ENCODE measurements around the gene NADSYN1. TPM values are rescaled to one million over a fixed set of nuclear protein-coding genes. Genes with fewer than 3 reads are reported as not detected.

NADSYN1 gene
- total RNA-seq, 2 donors from 2014 or later = 133 to 178 TPM

- intact Hi-C loops (cut with DNase I) = loop anchor here (5.0 kb wide), 1 partner anchor 611 kb away; no protein-coding TSS in a partner anchor
- Histone ChIP-seq H3K9me3 (no peaks in the 10 kb centered on the region), H3K4me1 (no peaks in the 10 kb centered on the region), H3K9ac (ENCODE audit: low read depth in 2 of 2, low read length in 2 of 2) (no peak overlapping the region), H3K36me3 (no peaks in the 10 kb centered on the region), H3K27me3 (no peaks in the 10 kb centered on the region), H3K4me3 (no peak overlapping the region), H3K27ac (no peak overlapping the region)
- DNase-seq = no peak
- no peak for TF ChIP-seq CTCF (IDR thresholded peaks at IDR 0.05)
These were observed 29.7 kb upstream of the NADSYN1 start for GRCh38 chr11:71423181-71423790.

GRCh38 chr11:71425409-71425808 is 27.6 kb upstream of the NADSYN1 start:
- Histone ChIP-seq H3K4me1 (no peaks in the 10 kb centered on the region), H3K27me3 (no peaks in the 10 kb centered on the region), H3K27ac (no peak overlapping the region), H3K36me3 (no peaks in the 10 kb centered on the region), H3K9me3 (no peaks in the 10 kb centered on the region), H3K9ac (ENCODE audit: low read depth in 2 of 2, low read length in 2 of 2) (no peak overlapping the region), H3K4me3 (no peak overlapping the region)
- DNase-seq = no peak
- no peak for TF ChIP-seq CTCF (IDR thresholded peaks at IDR 0.05)
- intact Hi-C loops (cut with DNase I) = no loop called here

- H3K27me3 ChIP-seq = no peaks in the 10 kb centered on the region
- no peak for TF ChIP-seq CTCF (IDR thresholded peaks at IDR 0.05)
- H3K4me1 ChIP-seq = no peaks in the 10 kb centered on the region
- H3K36me3 ChIP-seq = no peaks in the 10 kb centered on the region
- intact Hi-C loops (cut with DNase I) = no loop called here
- H3K9ac ChIP-seq (ENCODE audit: low read depth in 2 of 2, low read length in 2 of 2) = no peak overlapping the region
- no peaks in the 10 kb centered on the region for H3K9me3 ChIP-seq
- no peak overlapping the region for H3K27ac ChIP-seq
- DNase-seq = no peak
- H3K4me3 ChIP-seq = no peak overlapping the region
These were observed 27.1 kb upstream of the NADSYN1 start for GRCh38 chr11:71425860-71426259.

- Histone ChIP-seq H3K4me1 (no peaks in the 10 kb centered on the region), H3K9ac (ENCODE audit: low read depth in 2 of 2, low read length in 2 of 2) (no peak overlapping the region), H3K9me3 (no peaks in the 10 kb centered on the region), H3K27ac (no peak overlapping the region), H3K27me3 (no peaks in the 10 kb centered on the region), H3K4me3 (no peak overlapping the region), H3K36me3 (no peaks in the 10 kb centered on the region)
- intact Hi-C loops (cut with DNase I) = no loop called here
- no peak for TF ChIP-seq CTCF (IDR thresholded peaks at IDR 0.05)
- no peak for DNase-seq
These were observed 26.6 kb upstream of the NADSYN1 start for GRCh38 chr11:71426413-71426812.

- no peak overlapping the region for H3K27ac ChIP-seq
- no peaks in the 10 kb centered on the region for H3K36me3 ChIP-seq
- TF ChIP-seq CTCF (IDR thresholded peaks at IDR 0.05) = no peak
- no peaks in the 10 kb centered on the region for H3K9me3 ChIP-seq
- peaks cover 10% of the 10 kb centered on the region for H3K4me1 ChIP-seq
- intact Hi-C loops (cut with DNase I) = no loop called here
- no peak overlapping the region for H3K9ac ChIP-seq (ENCODE audit: low read depth in 2 of 2, low read length in 2 of 2)
- H3K4me3 ChIP-seq = no peak overlapping the region
- H3K27me3 ChIP-seq = no peaks in the 10 kb centered on the region
- DNase-seq = no peak
These were observed 24.1 kb upstream of the NADSYN1 start for GRCh38 chr11:71428861-71429435.
